Measurements from ENCODE around the gene MRPL33.

Gene MRPL33

DNA sequence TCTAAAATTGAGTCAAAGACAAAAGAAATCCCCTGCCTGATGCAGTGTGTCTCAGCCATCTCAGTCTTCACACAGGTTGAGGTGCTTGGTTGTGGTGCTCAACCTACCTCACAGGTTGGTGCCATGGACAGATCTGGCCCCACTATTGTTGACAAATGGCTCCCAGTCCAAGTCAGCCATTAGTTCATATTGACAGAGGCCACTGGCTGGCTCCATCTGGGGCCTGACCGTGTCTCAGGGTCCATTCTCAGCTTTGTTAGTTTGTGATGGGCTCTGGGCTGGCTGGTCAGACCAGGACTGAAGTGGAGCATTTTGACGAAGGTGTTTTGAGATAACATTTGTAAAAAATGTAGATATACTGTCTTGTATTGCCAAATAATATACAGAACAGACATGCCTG is 36.9 kb downstream of the MRPL33 start:
- no peak for DNase-seq

DNA sequence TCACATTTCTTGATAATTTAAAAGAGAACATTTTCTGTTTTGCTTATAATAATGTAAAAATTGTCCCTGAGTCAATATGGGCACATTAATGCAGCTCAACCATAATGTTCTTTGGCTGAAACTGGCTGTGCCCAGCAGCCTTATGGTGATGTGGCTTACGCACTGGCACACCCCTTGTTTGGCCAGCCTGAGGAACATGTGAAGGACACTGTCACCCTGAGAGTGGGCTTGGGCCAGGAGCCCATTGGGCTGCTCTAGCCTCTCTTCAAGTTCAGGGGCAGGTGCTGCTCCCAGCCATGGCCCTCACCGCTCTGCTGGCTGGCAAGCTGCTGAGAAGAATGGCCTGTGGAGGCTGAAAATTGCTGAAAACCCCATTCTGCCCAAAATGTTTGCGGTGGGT is 37.5 kb downstream of the MRPL33 start:
- no peak for DNase-seq

DNA sequence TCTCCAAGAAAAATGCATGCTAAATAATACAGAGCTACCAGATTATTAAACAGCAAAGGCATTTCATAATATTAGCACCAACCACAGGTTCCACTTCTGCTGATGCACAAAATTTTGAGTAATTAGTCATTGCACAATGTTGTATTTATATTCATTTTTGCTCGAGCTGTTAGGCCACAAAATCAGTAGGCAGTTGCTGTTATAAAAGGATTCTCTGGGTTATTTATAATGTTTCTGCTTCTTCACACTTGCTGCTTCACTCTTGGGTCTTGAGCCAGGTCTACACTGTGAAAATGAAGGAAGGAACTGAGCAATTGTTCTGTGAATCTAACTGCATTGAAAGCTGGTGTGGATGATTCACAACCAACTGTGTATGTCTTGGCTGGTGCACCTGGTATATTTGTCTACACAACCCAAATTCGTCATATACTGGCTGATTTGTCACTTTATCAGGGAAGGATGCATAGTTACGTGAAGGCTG is 38.3 kb downstream of the MRPL33 start:
- DNase-seq, result peak in 1 of 51 donors; percentile 32

DNA sequence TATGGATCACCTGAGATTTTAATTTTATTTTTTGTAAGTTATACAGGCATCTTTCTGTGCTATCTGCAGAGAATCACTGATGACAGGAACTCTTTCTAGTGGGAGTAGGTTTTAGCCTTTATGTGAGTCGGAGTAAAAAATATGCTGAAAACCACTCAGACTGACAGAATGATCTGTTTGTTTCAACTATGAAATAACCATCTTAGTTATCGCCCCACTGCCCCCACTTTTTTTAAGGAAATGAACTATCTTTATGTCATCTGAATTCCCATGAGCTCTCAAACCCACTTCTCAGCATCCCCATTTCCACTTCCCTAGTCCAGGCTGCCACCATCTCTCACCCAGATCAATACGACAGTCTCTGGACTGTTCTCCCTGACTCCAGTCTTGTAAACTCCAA is 38.9 kb downstream of the MRPL33 start:
- DNase-seq, result no peak

DNA sequence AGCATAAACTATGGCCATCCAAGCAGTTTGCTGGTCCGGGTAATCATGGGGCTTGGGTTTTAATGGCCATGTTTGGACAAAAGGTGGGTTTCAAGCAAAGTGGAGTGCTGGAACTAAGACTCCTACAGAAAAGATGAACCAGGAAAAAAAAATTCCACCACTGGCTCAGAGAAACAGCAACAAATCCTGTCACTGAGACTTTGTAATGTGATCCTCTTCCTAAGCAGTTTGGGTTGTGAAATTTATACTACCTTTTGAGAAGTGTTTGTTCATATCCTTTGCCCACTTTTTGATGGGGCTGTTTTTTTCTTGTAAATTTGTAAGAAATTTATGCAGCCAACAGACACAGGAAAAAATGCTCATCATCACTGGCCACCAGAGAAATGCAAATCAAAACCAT is 40.2 kb downstream of the MRPL33 start:
- DNase-seq, result no peak

DNA sequence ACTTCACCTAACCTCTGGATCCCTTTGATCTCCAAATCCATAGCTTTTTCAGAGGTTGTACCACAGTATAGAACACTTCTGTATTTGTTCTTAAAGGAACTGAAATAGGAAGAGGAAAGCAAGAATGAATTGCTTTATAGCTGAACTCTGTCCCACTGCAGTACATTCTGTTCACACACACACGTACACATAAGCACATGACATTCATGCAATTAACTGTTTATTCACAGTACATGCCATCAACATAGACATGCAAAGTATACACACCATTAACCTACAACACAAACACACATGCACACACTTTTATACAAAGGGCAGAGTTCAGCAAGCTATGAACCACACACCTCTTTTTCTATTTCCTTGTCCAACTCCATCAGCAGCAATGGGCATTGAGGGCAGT is 43.2 kb downstream of the MRPL33 start:
- DNase-seq, result no peak

DNA sequence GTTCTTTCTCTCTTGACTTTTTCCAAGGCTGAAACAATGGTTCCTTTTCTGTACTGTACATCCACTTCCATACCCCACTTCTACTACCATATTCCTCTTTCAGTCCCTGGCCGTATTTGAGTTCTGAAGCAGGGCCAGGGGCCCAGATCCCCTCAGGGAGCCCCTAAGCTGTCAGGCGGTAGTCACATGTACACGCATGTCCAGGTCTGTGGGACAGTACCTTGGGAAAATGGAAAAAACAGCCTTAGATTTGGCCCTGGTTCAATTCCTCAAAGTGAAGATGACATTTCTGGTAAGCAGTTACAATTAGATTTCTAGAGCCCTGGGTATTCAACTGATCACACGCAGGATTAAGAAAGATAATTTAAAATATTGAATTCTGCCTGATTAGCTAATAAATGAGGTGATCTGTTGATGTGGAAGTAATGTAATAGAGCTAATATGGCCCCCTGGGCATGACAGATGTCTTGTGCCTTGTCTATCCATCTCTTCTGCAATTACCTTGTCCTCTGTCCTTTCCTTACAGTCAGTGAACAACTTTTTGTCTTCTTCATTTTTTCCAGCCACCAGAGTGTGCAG is 44.4 kb downstream of the MRPL33 start:
- no peak for DNase-seq

DNA sequence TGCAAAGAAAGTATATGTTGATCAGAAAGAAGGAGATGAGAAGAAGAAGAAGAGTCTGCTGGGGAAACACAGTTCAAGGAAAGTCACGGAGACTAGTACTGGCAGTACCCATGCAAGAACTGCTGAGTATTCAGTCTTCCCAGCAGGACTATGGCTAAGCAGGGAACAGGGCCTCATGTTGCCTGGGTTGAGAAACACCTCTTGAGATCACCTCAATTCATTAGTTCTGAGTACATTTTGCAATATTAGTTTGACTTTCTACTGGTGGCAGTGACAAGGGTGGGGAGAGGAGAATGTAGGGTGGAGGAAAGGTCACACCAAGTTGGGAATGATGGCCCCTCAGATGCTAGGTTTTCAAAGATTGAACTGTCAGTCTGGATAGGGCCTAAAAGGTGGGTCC is 50.5 kb downstream of the MRPL33 start:
- DNase-seq, result no peak

DNA sequence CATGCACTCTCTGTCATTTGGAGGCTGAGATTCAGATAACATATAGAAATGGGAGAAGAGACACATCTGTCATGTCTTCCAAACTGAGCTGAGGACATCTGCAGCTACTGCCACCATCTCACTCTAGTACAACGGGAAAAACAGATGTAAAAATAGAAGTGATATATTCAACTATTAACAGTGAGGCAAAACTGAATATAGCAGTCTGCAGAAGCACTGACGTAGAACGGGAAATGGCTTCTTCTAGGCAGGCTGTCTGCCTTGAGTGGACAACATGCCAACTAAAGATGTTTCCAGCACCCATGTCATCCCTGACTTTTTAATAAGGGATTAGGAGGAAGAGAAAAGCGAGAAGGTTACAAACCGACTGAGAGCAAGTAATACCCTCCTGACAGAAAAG is 51.6 kb downstream of the MRPL33 start:
- no peak for DNase-seq

DNA sequence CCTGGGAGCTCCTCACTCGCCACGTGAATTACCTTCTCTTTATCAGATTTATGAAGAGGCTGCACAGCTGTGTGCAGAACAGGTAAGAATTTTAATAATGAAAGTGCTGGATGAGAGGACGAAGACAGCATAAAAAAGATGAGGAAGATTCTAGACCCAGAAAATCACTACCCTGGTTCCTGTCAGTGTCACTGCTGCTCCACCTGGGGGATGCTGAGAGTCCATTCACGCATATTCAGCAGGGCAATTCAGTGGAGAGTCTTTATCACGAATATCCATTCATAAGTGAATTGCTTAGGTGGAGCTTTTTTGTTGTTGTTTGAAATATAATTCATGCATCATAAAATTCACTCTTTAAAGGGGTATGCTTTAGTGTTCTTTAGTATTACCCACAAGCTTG is 52.0 kb downstream of the MRPL33 start:
- DNase-seq, result no peak

DNA sequence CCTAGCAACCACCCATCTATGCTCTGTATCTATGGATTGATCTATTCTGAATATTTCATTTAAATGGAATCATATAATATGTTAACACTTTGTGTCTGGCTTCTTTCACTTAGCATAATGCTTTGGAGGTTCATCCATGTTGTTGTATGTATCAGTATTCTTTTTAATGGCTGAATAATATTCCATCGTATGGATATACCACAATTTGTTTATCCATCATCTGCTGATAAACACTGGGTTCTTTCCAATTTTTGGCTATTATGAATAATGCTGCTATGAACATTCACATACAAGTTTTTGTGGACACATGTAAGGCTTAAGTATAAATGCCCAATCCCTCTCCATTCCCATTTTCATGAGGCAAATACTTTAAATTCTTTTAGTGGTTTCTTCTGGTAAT is 52.9 kb downstream of the MRPL33 start:
- DNase-seq, result no peak

DNA sequence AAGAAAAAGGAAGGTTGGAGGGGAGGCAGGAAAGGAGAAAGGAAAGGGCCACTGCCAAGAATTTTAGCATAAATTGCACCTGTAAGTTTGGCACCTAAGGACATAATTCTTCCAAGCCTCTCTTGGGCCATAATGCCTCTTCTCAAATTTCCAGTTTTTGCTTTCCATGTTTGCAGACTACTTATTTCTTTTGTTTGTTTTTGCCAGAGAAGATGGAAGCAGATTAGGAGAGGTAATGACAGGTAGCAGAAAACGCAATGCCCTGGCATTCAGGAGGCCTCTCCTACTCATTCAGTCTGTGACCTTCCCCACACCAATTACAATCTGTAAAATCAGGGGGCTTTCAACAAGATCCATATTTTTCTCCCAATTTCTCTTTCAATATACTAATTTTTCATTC is 56.8 kb downstream of the MRPL33 start:
- no peak for DNase-seq
